ENCODE results near the gene RXRA.
A peak's percentile ranks its signal among the peaks of the same experiment; 100 is the strongest.

Gene RXRA

GRCh38 chr9:134433909-134434882 lies 107.9 kb downstream of the RXRA start:
- H3K27ac ChIP-seq (replicated peaks; ENCODE audit: low read length) = peak overlapping the region; percentile 14
- WGBS, 2 donors (ENCODE audit: extremely low coverage in 2 of 2, insufficient read length in 2 of 2, insufficient replicate concordance in 1 of 2) = no CpG with 5 or more reads among the region's 30 CpGs
- H3K4me1 ChIP-seq (ENCODE audit: control insufficient read depth in 2 of 2, insufficient read depth in 1 of 2, low read depth in 1 of 2, low read length in 2 of 2) = peaks cover 16 to 25% of the 10 kb centered on the region in 2 donors

GRCh38 chr9:134434894-134435506 lies 108.7 kb downstream of the RXRA start:
- peaks cover 8% of the 10 kb centered on the region for H3K79me1 ChIP-seq (ENCODE audit: low read depth, low read length)
- no peak overlapping the region for H2BK5ac ChIP-seq (ENCODE audit: low read length)
- DNase-seq (ENCODE audit: low spot score) = no peak
- no peak overlapping the region for H3K4ac ChIP-seq (ENCODE audit: low read length)
- no peak overlapping the region for H3K4me2 ChIP-seq (ENCODE audit: insufficient read depth, low read length, poor library complexity, severe bottlenecking)
- no peak overlapping the region for H3K14ac ChIP-seq (ENCODE audit: low read length)
- no peak overlapping the region for H3K23ac ChIP-seq (ENCODE audit: low read depth, low read length, poor library complexity)
- peak overlapping the region; percentile 9 for H2BK120ac ChIP-seq (ENCODE audit: low read depth, low read length)
- peak overlapping the region; percentile 78 for H3K18ac ChIP-seq (ENCODE audit: low read length)
- H2AK5ac ChIP-seq (ENCODE audit: low read depth, low read length) = peak overlapping the region; percentile 6
- H4K8ac ChIP-seq (ENCODE audit: low read depth, low read length) = no peak overlapping the region
- H2BK12ac ChIP-seq (ENCODE audit: low read length) = no peak overlapping the region
- H2BK15ac ChIP-seq (ENCODE audit: low read length) = peak overlapping the region; percentile 7
- no peaks in the 10 kb centered on the region for H3K9me3 ChIP-seq (replicated peaks in 1 of 2; ENCODE audit: control insufficient read depth in 2 of 2, insufficient read depth in 1 of 2, low read depth in 1 of 2, low read length in 2 of 2)
- no peaks in the 10 kb centered on the region for H3K27me3 ChIP-seq (ENCODE audit: control insufficient read depth in 3 of 3, insufficient read depth in 3 of 3, low read depth in 1 of 3, low read length in 3 of 3)
- H3K4me1 ChIP-seq (ENCODE audit: control insufficient read depth in 2 of 2, insufficient read depth in 1 of 2, low read depth in 1 of 2, low read length in 2 of 2) = peaks cover 16 to 25% of the 10 kb centered on the region in 2 donors
- H3K36me3 ChIP-seq (replicated peaks in 1 of 2; ENCODE audit: control insufficient read depth in 2 of 2, insufficient read depth in 2 of 2, low read length in 2 of 2) = peaks cover 14 to 19% of the 10 kb centered on the region in 2 donors
- peak overlapping the region; percentile 85 for H2AFZ ChIP-seq (ENCODE audit: low read length)
- no peak overlapping the region for H3K9ac ChIP-seq (ENCODE audit: low read depth, low read length, poor library complexity)
- no CpG with 5 or more reads among the region's 17 CpGs for WGBS, 2 donors (ENCODE audit: extremely low coverage in 2 of 2, insufficient read length in 2 of 2, insufficient replicate concordance in 1 of 2)
- peak overlapping the region; percentile 66 for H3K27ac ChIP-seq (replicated peaks; ENCODE audit: low read length)
- H3K4me3 ChIP-seq (ENCODE audit: low read length in 2 of 2) = no peak overlapping the region
- no peak overlapping the region for H4K91ac ChIP-seq (ENCODE audit: low read depth, low read length, poor library complexity)

More at GRCh38 chr9:134433909-134434882, 107.9 kb downstream of the RXRA start:
- Histone ChIP-seq H4K8ac (ENCODE audit: low read depth, low read length) (no peak overlapping the region), H2BK5ac (ENCODE audit: low read length) (peak overlapping the region; percentile 13), H3K9ac (ENCODE audit: low read depth, low read length, poor library complexity) (no peak overlapping the region), H3K27me3 (ENCODE audit: control insufficient read depth in 3 of 3, insufficient read depth in 3 of 3, low read depth in 1 of 3, low read length in 3 of 3) (no peaks in the 10 kb centered on the region), H2BK15ac (ENCODE audit: low read length) (no peak overlapping the region), H2BK120ac (ENCODE audit: low read depth, low read length) (no peak overlapping the region), H3K23ac (ENCODE audit: low read depth, low read length, poor library complexity) (no peak overlapping the region), H3K4me2 (ENCODE audit: insufficient read depth, low read length, poor library complexity, severe bottlenecking) (no peak overlapping the region), H3K36me3 (replicated peaks in 1 of 2; ENCODE audit: control insufficient read depth in 2 of 2, insufficient read depth in 2 of 2, low read length in 2 of 2) (peaks cover 18 to 23% of the 10 kb centered on the region in 2 donors), H3K18ac (ENCODE audit: low read length) (peak overlapping the region; percentile 69), H3K14ac (ENCODE audit: low read length) (no peak overlapping the region), H2AK5ac (ENCODE audit: low read depth, low read length) (peak overlapping the region; percentile 63), H3K9me3 (replicated peaks in 1 of 2; ENCODE audit: control insufficient read depth in 2 of 2, insufficient read depth in 1 of 2, low read depth in 1 of 2, low read length in 2 of 2) (no peaks in the 10 kb centered on the region), H3K4ac (ENCODE audit: low read length) (no peak overlapping the region), H3K79me1 (ENCODE audit: low read depth, low read length) (peaks cover 8% of the 10 kb centered on the region), H2BK12ac (ENCODE audit: low read length) (no peak overlapping the region), H4K91ac (ENCODE audit: low read depth, low read length, poor library complexity) (no peak overlapping the region), H3K4me3 (ENCODE audit: low read length in 2 of 2) (no peak overlapping the region), H2AFZ (ENCODE audit: low read length) (peak overlapping the region; percentile 85)
- no peak for DNase-seq (ENCODE audit: low spot score)

GRCh38 chr9:134435550-134436378 lies 109.5 kb downstream of the RXRA start:
- Histone ChIP-seq H4K91ac (ENCODE audit: low read depth, low read length, poor library complexity) (no peak overlapping the region), H3K4me3 (ENCODE audit: low read length in 2 of 2) (peak overlapping the region in 1 of 2 donors; percentile 5), H2BK15ac (ENCODE audit: low read length) (peak overlapping the region; percentile 7), H4K8ac (ENCODE audit: low read depth, low read length) (no peak overlapping the region), H3K14ac (ENCODE audit: low read length) (no peak overlapping the region), H3K36me3 (replicated peaks in 1 of 2; ENCODE audit: control insufficient read depth in 2 of 2, insufficient read depth in 2 of 2, low read length in 2 of 2) (peaks cover 14 to 17% of the 10 kb centered on the region in 2 donors), H3K9ac (ENCODE audit: low read depth, low read length, poor library complexity) (peak overlapping the region; percentile 6), H2BK5ac (ENCODE audit: low read length) (peak overlapping the region; percentile 83), H3K23ac (ENCODE audit: low read depth, low read length, poor library complexity) (no peak overlapping the region), H2BK12ac (ENCODE audit: low read length) (no peak overlapping the region), H3K27ac (replicated peaks; ENCODE audit: low read length) (no peak overlapping the region), H3K4me1 (ENCODE audit: control insufficient read depth in 2 of 2, insufficient read depth in 1 of 2, low read depth in 1 of 2, low read length in 2 of 2) (peaks cover 16 to 25% of the 10 kb centered on the region in 2 donors), H3K9me3 (replicated peaks in 1 of 2; ENCODE audit: control insufficient read depth in 2 of 2, insufficient read depth in 1 of 2, low read depth in 1 of 2, low read length in 2 of 2) (no peaks in the 10 kb centered on the region), H3K27me3 (ENCODE audit: control insufficient read depth in 3 of 3, insufficient read depth in 3 of 3, low read depth in 1 of 3, low read length in 3 of 3) (no peaks in the 10 kb centered on the region), H3K79me1 (ENCODE audit: low read depth, low read length) (peaks cover 6% of the 10 kb centered on the region), H2BK120ac (ENCODE audit: low read depth, low read length) (peak overlapping the region; percentile 9), H2AFZ (ENCODE audit: low read length) (no peak overlapping the region), H3K4me2 (ENCODE audit: insufficient read depth, low read length, poor library complexity, severe bottlenecking) (no peak overlapping the region), H3K18ac (ENCODE audit: low read length) (peak overlapping the region; percentile 78), H3K4ac (ENCODE audit: low read length) (no peak overlapping the region), H2AK5ac (ENCODE audit: low read depth, low read length) (peak overlapping the region; percentile 6)
- no CpG with 5 or more reads among the region's 17 CpGs for WGBS, 2 donors (ENCODE audit: extremely low coverage in 2 of 2, insufficient read length in 2 of 2, insufficient replicate concordance in 1 of 2)
- no peak for DNase-seq (ENCODE audit: low spot score)

Data from neuronal stem cell (in vitro differentiated cells).